GM20000 (cell line): ENCODE measurements around the gene NARF.

Experiments
- DNase-seq: peaks from one replicate; pipeline ENCODE4 v3.0.0; 2012; ENCODE audit warnings: low spot score
- CTCF ChIP-seq: IDR thresholded peaks from 2 replicates; pipeline ENCODE4 v1.5.1; 2012; ENCODE audit warnings: mild to moderate bottlenecking, control low read depth; ENCODE audit errors: extremely low read depth, missing control alignments

Gene NARF

GRCh38 chr17:82492643-82493225, 34.2 kb downstream of the NARF start:
- no peak for DNase-seq
- no peak for TF ChIP-seq CTCF

- TF ChIP-seq CTCF, result no peak
- no peak for DNase-seq
Observed at GRCh38 chr17:82493226-82493781, 34.8 kb downstream of the NARF start.

- peak; percentile 93 for DNase-seq
- TF ChIP-seq CTCF, result peak; percentile 96
Observed at GRCh38 chr17:82494236-82495055, 35.9 kb downstream of the NARF start.

- no peak for DNase-seq
- no peak for TF ChIP-seq CTCF
Observed at GRCh38 chr17:82495844-82496528, 37.4 kb downstream of the NARF start.

- peak; percentile 95 for DNase-seq
- no peak for TF ChIP-seq CTCF
Observed at GRCh38 chr17:82496529-82497434, 38.2 kb downstream of the NARF start.

GRCh38 chr17:82497483-82498405, 39.2 kb downstream of the NARF start:
- no peak for TF ChIP-seq CTCF
- peak; percentile 60 for DNase-seq
